Activated naive CD8-positive, alpha-beta T cell treated with anti-CD3 and anti-CD28 coated beads, Interleukin-2, amount 50 U/mL, for 16 hours (primary cell): ENCODE results near the gene TBC1D7.

ENCODE experiments used
- DNase-seq: peaks from one replicate; pipeline ENCODE4 v3.0.0-alpha.2; 2020; ENCODE audit warnings: low read depth, low spot score

Gene TBC1D7

GRCh38 chr6:13272131-13273046 lies 55.9 kb downstream of the TBC1D7 start:
- no peak for DNase-seq

DNA sequence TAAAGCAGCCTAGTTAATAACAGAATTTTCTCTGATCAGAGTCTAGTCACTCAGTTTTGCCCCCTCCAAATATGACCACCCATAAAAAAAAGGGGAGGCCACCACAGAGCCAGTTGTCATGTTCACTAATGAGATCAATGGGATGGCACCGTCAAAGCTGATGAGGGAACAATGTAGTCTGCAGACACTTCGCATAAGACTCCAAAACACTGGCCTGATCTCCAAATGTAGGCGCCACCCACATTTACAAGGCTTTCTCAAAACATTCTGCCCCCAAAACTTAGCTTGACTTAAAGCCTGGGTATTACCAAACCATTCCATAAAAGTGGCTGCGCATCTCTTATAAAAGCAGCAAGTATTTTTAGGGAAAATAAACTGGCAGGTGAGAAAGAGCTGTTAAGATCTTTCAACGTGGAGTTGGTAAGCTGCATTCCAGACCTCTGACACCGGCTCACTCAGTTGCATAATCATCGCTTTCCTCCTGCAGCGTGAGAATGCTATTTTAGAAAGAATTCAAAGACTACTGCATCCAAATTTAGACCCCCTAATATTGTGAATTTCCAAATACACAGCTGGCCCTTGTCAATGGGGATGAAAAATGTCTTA lies 59.3 kb downstream of the TBC1D7 start:
- DNase-seq = no peak

- no peak for DNase-seq
Measured at GRCh38 chr6:13267142-13267651, 61.1 kb downstream of the TBC1D7 start.

GRCh38 chr6:13263669-13264068 lies 64.7 kb downstream of the TBC1D7 start:
- no peak for DNase-seq

DNA sequence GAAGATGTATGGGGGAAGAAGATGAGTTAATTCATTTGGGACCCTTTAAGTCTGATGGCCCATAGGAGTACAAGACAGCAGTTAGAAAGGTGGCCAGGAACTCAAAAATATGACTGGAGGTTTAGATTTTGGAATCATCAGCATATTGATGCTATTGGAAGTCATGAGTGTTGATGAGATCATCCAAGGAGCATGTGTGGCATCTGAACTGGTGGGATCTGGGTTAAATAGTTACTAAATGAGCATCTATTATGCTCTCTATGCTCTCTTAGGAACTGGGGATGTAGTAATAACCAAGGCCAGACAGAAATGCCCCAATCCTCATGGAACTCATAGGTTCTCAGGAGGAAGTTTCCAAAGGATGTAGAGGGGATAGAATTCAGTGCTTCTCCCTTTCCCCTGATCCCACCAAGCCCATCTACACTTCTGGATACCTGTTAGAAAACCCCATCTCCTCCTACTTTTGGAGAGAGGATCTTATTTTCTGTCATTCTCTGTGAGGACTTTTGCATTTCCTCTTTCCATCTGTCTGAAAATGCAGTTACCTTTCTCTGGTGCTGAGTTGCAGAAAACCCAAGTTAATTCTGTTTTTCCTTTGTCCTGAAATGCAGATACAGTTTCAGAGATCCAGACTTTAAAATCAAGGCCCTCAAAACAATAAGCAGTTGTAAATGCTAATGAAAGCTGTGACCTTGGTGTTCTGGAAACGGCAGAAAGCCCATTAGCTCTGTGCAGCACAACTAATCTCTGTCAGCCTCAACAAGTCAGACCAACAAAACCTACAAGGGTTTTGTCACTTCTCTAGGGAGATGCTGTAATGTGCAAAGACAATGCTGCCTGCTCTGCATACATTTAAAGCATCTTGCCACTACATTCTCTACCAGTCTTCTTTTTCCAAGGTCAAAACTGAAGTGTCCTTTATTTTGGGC lies 65.8 kb downstream of the TBC1D7 start:
- DNase-seq = no peak

DNA sequence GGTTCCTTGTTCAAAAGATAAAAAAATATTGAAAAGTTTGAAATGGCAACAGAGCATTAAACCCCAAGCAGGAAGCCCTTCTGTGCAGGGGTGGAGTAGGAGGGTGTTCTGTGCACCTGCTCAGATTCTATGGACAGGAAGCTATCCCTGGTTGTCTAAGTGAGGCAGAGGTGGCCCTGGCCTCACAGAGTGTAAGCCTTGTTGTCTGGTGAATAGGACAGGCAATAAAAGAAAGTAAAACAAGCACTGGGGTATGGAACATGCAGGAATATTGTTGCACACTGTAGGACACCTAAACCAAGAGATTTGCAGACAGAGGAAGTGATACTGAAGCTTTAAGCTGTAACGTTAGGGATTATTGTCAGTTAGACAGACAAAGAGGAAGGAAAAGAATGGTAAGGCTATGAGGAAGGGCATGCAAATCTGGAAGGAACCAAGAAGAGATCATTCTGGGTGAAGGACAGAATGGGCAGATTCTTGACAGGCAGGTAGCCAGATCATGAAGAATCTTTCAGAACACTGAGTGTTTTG lies 66.8 kb downstream of the TBC1D7 start:
- no peak for DNase-seq

- DNase-seq = no peak
Measured at GRCh38 chr6:13260831-13261230, 67.5 kb downstream of the TBC1D7 start.

GRCh38 chr6:13260101-13260598 lies 68.2 kb downstream of the TBC1D7 start:
- no peak for DNase-seq

- DNase-seq = no peak
Measured at GRCh38 chr6:13259393-13259792, 68.9 kb downstream of the TBC1D7 start.

DNA sequence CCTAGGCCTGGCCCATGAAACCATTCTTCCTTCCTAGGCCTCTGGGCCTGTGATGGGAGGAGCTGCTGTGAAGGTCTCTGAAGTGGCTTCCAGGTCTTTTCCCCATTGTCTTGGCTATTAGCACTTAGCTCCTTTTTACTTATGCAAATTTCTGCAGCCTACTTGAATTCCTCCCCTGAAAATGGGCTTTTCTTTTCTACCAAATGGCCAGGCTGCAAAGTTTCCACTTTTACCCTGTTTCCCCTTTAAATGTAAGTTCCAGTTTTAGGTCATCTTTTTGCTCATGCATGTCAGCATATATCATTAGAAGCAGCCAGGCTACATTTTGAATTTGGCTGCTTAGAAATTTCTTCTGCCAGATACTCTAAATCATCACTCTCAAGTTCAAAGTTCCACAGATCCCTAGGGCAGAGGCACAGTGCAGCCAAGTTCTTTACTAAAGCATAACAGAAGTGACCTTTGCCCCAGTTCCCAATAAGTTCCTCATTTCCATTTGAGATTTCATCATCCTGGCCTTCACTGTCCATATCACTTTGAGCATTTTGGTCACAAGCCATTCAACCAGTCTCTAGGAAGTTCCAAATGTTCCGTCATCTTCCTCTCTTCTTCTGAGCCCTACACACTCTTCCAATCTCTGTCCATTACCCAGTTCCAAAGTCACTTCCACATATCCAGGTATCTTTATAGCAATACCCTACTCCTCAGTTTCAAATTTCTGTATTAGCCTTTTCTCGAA lies 71.9 kb downstream of the TBC1D7 start:
- no peak for DNase-seq
